Measurements from ENCODE around the gene TBX4.

DNA sequence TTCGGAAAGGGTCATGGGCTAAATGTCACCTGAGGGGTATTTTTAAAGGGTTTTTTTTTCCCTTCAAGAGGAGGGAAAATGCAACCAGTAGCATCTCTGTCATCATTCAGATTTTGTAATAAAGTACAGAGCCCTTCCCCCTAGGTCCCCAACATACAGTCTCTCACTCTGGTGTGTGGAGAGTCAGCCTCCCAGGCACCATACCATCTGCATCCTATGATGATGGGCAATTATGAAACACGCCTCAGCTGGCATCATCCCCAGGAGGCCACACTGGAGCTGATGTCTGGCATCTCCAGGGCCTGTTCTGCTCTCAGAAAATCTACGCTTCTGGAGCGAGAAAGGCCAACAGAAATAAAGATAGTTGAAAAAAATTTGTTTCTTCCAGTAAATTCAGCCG, 32.0 kb downstream of the TBX4 start:
- TF ChIP-seq, protein P1, sequence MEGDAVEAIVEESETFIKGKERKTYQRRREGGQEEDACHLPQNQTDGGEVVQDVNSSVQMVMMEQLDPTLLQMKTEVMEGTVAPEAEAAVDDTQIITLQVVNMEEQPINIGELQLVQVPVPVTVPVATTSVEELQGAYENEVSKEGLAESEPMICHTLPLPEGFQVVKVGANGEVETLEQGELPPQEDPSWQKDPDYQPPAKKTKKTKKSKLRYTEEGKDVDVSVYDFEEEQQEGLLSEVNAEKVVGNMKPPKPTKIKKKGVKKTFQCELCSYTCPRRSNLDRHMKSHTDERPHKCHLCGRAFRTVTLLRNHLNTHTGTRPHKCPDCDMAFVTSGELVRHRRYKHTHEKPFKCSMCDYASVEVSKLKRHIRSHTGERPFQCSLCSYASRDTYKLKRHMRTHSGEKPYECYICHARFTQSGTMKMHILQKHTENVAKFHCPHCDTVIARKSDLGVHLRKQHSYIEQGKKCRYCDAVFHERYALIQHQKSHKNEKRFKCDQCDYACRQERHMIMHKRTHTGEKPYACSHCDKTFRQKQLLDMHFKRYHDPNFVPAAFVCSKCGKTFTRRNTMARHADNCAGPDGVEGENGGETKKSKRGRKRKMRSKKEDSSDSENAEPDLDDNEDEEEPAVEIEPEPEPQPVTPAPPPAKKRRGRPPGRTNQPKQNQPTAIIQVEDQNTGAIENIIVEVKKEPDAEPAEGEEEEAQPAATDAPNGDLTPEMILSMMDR (IDR thresholded peaks at IDR 0.05) = no peak
- TF ChIP-seq POLR2A (IDR thresholded peaks at IDR 0.05) = no peak

All from thyroid gland (tissue), 4 donors.